ENCODE measurements around the gene ANO8.
A peak's percentile ranks its signal among the peaks of the same experiment; 100 is the strongest.
"Not testable (repeated sequence)": the region's sequence is repeated elsewhere in the genome, so short reads cannot be mapped to it uniquely, and the experiment has no call there.

The ANO8 gene

GRCh38 chr19:17309198-17309964 is 25.3 kb downstream of the ANO8 start, which contains the start of gene DDA1:
Gene DDA1 (plus strand): TSS chr19:17309563. CDS start chr19:17309655, 92 bp downstream.
- peak; percentile 100 for DNase-seq (ENCODE audit: low read depth)

GRCh38 chr19:17307876-17308377 is 26.7 kb downstream of the ANO8 start:
- DNase-seq (ENCODE audit: low read depth), result no peak

GRCh38 chr19:17306285-17306714 is 28.4 kb downstream of the ANO8 start:
- no peak for DNase-seq (ENCODE audit: low read depth)

DNA sequence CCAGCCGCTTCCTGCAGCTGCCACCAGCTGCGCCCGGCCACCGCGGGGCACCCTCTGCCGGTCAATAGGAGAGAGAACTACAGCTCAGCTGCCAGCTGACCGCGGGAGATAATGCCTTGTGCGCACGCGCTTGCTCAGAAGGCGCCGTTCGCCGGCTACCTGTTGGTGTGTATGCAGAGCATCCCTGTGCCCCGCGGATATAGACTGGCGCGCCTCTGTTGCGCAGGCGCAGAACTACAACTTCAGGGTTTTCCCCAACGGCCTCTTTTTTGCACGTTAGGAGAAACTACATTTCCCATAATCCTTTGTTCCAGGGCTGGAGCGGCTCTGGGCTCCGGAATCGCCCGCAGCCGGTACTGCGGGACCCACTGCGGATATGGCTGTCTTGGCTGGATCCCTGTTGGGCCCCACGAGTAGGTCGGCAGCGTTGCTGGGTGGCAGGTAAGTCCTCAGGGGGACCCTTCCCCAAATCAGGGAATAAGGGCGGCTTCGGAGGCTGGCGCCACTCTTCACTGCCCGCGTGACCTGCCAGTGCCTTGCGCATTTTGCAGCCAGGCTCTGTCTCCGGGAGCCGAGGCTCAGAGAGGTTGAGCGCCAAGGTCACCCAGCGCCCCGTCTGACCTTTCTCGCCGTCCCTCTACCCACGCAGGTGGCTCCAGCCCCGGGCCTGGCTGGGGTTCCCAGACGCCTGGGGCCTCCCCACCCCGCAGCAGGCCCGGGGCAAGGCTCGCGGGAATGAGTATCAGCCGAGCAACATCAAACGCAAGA is 29.0 kb downstream of the ANO8 start, which contains the start of gene MRPL34:
MRPL34 (plus strand) TSS at position 356 of the 768 bp plus-strand sequence; CDS start at position 377, 21 bp downstream.
- DNase-seq (ENCODE audit: low read depth), result peak; percentile 94

- DNase-seq (ENCODE audit: low read depth), result no peak
Observed at GRCh38 chr19:17305216-17305516, 29.5 kb downstream of the ANO8 start.

DNA sequence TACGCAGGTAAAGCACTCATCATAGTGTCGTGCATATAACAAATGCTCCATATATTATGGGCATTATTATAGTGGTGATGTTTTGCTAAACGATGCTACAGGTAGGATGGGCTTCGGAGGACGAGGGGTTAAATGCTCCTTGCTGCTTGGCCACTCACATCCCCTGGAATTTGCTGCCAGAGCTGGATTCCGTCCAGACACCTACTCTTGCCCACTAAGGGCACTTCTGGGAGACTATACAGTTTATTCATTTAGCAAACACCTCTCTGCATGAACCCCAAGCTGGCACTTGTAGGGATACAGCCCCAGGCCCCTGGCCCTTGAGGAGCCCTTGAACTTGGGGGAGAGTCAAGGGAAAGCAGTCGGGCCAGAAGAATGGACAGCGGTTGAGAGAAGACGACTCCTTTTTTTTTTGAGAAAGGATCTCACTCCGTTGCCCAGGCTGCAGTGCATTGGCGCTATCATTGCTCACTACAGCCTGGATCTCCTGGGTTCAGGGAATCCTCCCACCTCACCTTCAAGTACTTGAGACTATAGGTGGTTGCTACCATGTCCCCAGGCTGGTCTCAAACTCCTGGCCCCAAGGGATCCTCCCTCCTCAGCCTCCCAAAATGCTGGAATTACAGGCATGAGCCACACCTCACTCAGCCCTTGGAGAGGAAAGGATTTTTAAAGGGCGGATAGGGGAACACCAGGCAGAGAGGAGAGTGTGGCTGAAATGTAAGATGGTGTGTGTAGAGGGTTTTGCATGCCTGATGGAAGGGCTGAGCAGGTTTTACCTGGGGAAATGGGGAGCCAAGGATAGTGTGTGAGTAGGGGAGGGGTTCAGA is 30.1 kb downstream of the ANO8 start:
- no peak for DNase-seq (ENCODE audit: low read depth)

DNA sequence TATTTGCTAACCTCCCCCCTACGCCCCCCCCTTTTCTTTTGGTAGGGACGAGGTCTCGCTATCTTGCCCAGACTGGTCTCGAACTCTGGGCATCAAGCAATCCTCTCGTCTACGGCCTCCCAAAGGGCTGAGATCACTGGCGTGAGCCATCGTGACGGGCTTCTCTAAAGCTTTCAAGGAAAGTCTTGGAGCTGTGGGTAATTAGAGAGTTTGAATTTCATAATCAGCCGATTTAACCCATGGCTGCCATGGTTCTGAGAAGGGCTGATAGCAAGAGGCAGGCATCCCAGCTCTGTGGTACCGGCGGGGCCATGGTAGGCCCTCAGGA is 30.8 kb downstream of the ANO8 start:
- DNase-seq (ENCODE audit: low read depth), result no peak

DNA sequence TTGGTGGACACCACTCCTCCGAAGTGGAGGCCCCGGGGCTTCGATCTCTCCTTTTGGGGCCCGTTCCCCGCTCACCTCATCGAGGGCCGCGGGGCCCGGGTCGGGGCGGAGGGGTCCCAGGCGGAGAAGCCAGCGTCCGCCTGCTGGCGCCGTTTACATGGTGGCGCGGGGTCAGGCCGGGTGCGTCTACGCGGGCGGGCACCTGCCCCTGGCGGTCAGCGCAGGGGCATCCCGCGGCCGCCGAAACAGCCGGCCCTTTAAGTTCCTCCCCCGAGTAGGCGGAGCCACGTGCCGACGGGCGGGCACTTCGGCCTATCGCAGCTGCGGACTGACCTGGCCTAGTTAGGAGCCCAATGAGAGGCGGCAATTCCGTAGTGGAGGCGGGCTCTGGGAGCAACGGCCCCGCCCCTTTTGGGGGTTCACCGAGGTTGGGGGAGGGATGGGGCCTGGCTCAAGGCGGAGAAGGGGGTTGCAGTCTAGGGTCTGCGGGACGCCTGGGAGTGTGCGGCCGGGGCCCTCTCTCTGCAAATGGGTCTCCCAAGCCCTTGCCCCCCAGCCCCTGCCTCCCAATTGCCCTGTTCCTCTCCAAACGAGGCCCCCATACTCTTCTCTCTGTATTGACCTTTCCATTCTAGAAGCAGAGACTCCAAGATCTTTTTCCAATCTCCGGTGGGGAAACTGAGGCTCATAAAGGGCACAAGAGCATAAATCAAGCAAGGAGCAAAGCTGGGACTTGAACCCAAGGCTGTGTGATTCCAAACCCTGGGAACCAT is 31.3 kb downstream of the ANO8 start, which contains the start of gene ABHD8:
ABHD8 (minus strand) TSS at position 259 of the 773 bp plus-strand sequence. CDS start 1,809 bp downstream, outside the sequence.
- peak; percentile 89 for DNase-seq (ENCODE audit: low read depth)

DNA sequence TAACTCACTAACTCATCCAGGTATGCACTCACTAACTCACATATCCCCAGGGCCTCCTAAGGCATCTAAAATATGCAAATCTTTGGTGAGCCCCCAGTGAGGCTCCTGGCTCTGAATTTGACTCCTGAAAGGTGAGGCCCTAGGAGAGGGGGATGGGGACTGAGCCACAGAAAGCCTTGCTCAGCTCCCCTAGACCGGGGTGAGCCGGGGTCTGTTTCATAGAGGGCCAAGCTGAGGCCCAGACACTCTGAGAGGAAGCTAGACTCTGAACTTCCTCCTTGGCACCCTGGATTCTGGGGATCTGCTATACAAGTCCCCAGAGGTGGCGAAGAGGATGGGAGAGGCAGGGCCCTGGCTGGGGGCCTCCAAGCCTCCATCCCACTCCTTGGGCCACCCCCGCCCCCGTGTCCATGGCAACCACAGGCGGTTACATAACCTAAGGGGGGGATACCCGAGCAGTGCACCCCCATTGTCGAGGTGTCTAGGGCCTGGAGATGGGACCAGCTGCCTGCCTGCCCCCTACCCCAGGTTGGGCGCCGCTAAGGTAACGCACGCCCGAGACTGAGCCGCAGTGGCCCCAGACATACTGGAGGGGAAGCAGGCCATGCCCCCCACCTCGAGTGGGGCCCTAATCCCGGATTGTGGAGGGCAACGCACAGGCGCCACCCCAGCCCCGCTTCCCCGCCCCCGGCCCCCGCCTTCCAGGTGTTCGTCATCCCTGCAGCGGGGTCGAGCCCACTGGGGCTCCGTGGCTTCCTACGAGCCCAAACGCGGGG is 32.1 kb downstream of the ANO8 start:
- DNase-seq (ENCODE audit: low read depth), result no peak

DNA sequence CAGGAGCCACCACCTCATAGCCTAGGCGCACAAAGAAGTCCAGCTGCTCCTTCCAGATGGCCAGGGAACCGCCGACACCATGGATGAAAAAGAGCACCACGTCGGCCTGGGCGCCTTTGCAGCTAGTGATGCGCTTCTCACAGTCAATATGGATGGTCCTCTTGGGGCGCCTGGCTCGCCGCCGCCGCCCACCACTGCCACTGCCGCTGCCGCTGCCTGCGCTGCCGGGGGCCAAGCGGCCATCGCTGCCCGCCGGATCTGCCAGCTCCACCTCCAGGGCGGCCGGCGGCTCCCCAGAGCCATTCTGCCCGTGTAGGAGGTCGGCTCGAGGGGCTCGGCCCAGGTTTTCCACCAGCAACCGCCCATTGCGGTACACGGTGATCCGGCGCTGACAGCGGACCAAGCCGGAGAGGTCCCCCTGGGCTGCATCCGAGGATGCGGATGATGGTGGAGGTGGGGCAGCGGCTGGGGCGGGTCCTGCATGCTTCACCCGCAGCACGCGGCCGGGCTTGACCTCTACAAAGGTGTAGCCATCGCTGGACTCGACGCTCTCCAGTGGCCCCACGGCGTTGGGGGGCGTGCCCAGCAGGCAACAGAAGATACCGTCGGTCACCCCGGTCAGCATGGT is 33.5 kb downstream of the ANO8 start:
- no peak for DNase-seq (ENCODE audit: low read depth)

DNA sequence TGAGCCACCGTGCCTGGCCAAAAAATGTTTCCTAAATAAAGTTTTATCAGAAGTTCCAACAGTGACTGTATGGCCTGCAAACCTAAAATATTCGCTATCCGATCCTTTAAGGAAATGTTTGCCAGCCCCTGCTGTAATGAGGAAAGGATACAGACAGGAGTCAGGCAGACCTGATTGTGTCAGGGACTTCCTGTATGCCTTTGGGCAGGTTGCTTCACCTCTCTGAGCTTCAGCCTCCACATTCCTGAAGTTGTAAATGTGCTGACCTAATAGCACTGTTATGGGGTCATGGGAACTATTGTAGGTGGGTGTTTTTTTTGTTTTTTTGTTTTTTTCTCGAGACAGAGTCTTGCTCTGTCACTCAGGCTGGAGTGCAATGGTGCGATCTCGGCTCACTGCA is 37.7 kb downstream of the ANO8 start:
- no peak for DNase-seq (ENCODE audit: low read depth)

DNA sequence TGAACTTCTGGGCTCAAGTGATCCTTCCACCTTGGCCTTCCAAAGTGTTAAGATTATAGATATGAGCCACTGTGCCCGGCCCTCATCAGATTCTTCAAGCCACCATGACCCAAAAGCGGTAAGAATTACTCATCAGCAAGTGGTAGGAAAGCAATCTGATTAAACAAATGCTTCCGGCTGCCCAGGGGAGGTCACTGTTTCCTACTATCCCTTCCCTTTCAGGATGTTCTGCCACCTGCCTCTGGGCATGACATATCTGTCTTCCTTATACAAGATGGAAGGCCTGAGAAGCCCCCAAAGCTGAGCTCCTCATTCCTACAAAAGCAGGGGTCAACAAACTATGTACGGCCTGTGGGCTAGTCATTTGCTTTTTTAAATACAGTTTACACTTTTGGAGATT is 38.4 kb downstream of the ANO8 start:
- DNase-seq (ENCODE audit: low read depth), result peak; percentile 19

DNA sequence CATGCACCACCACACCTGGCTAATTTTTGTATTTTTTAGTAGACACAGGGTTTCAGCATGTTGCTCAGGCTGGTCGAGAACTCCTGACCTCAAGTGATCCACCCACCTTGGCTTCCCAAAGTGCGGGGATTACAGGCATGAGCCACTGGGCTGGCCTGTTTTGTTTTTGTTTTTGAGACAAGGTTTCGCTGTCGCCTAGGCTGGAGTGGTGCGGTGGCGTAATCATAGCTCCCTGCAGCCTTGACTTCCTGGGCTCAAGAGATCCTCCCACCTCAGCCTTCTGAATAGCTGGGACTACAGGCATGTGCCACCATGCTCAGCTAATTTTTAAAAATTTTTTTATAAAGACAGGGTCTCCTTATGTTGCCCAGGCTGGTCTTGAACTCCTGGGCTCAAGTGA is 39.1 kb downstream of the ANO8 start:
- not testable (repeated sequence) for DNase-seq (ENCODE audit: low read depth)

- no peak for DNase-seq (ENCODE audit: low read depth)
Observed at GRCh38 chr19:17294051-17294891, 40.4 kb downstream of the ANO8 start.

DNA sequence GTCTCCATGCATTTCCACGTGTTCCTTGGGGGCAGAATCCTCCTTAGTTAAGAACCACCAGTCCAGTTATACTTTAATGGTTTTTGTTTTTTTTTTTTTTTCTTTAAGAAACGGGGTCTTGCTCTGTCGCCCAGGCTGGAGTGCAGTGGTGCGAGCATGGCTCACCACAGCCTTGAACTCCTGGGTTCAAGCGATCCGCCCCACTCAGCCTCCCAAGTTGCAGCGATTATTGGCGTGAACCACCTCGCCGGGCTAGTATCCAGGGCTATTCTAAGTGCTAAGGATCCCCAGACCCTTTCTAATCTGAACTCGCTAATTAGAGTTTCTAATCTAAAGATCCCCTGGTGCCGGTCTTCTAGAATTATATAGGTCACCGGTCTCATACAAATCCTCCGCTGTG is 41.0 kb downstream of the ANO8 start:
- DNase-seq (ENCODE audit: low read depth), result no peak

- peak; percentile 82 for DNase-seq (ENCODE audit: low read depth)
Observed at GRCh38 chr19:17292301-17293074, 42.2 kb downstream of the ANO8 start.

DNA sequence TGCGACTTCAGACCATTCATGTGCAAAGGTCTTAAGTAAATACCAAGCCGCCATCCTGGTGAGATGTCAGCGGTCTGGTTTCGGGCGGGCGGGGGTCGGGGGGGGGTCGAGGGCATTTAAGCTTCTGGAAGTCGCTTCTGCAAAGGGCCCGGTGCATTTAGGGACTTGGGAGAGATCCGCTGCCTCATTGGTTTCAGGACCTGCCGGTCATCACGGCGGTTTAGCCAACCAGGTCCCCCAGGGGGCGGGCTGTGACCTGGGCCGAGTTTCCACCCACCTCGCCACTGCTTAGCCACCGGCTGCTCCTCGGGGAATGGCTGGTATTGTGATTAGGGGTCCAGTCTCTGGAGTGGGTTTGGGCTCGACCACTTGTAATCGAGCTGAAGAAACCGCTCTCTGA is 45.2 kb downstream of the ANO8 start:
- peak; percentile 73 for DNase-seq (ENCODE audit: low read depth)

DNA sequence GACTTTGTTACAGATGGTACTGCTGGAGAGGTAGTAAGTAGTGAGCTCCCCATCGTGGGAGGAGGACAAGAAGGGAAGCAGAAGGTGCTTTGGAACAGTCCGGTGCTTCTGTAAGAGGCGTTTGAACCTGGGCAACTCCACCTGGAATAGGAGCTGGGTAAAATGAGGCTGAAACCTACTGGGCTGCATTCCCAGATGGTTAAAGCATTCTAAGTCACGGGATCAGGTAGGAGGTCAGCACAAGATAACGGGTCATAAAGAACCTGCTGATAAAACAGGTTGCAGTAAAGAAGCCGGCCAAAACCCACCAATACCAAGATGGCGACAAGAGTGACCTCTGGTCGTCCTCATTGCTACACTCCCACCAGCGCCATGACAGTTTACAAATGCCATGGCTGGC is 47.9 kb downstream of the ANO8 start:
- no peak for DNase-seq (ENCODE audit: low read depth)
